Endothelial cell of umbilical vein (primary cell): ENCODE results near the gene ATP8A1. TPM values are rescaled to one million over a fixed set of nuclear protein-coding genes. Genes with fewer than 3 reads are reported as not detected.

ENCODE experiments used
- BruUV-seq: library from RNA; stranded (reverse); fragments of 400-500 nt; replicated peaks from 2 replicates; lab custom pipeline; 2021; lab: Mats Ljungman, UMichigan
- CTCF ChIA-PET: fragments of 300-600, 350-600 bp; sonication (Branson Sonifier 250); formaldehyde crosslinking; loops from one replicate; lab custom pipeline; 2021; ENCODE audit warnings: antibody characterized with exemption, inconsistent platforms; lab: Charles Lee
- POLR2A ChIA-PET: fragments of 300-600, 350-600 bp; sonication (Branson Sonifier 250); formaldehyde crosslinking; loops from one replicate; lab custom pipeline; 2021; ENCODE audit warnings: antibody characterized with exemption, inconsistent platforms; lab: Charles Lee
- DNase-seq: peaks from one replicate; pipeline ENCODE4 v3.0.0-alpha.2; 2011; ENCODE audit warnings: low read depth, low spot score
- FAIRE-seq: peaks from 2 replicates; lab custom pipeline; 2011; peaks lifted over from hg19 to GRCh38; lab: Jason Lieb, UNC
- H2AFZ ChIP-seq: 2 replicates; pipeline ENCODE4 v1.6.0; 2012; ENCODE audit warnings: low read depth, low read length, control low read depth, inconsistent platforms
- H3K27ac ChIP-seq: 2 replicates; pipeline ENCODE4 v1.5.1; 2011; ENCODE audit warnings: low read depth, mild to moderate bottlenecking, control low read depth, low read length, moderate library complexity; ENCODE audit not compliant: insufficient read depth
- H3K27me3 ChIP-seq, 2 experiments: 2 replicates each; pipeline versions ENCODE4 v1.6.0 to v1.6.1; 2011; ENCODE audit warnings: low read length in 2 of 2, mixed read lengths in 1 of 2; ENCODE audit not compliant: control insufficient read depth in 2 of 2, insufficient read depth in 2 of 2
- H3K36me3 ChIP-seq, 2 experiments: 2 replicates in 1 of 2; 3 replicates in 1 of 2; pipeline ENCODE4 v1.5.1; 2011; ENCODE audit warnings: low read length in 2 of 2, mild to moderate bottlenecking in 1 of 2, moderate library complexity in 1 of 2; ENCODE audit not compliant: control insufficient read depth in 2 of 2, insufficient read depth in 2 of 2; ENCODE audit errors: extremely low read depth in 1 of 2
- H3K4me1 ChIP-seq: 3 replicates; pipeline ENCODE4 v1.5.1; 2011; ENCODE audit warnings: mild to moderate bottlenecking, low read length; ENCODE audit not compliant: control insufficient read depth, insufficient read depth; ENCODE audit errors: extremely low read depth
- H3K4me2 ChIP-seq: 2 replicates; pipeline ENCODE4 v1.6.1; 2011; ENCODE audit warnings: low read length, control low read depth, mixed read lengths; ENCODE audit not compliant: insufficient read depth
- H3K4me3 ChIP-seq, 3 experiments: fragments of 200-600 bp in 1 of 3; sonication (generic), shearing (Covaris generic) in 1 of 3; replicated peaks in 1 of 3; 2 replicates each; pipeline ENCODE4 v1.5.1; 2011 to 2016; ENCODE audit warnings: control low read depth in 3 of 3, low read length in 3 of 3, mild to moderate bottlenecking in 2 of 3, inconsistent platforms in 1 of 3, low read depth in 1 of 3, moderate library complexity in 1 of 3; ENCODE audit not compliant: insufficient read depth in 1 of 3
- H3K79me2 ChIP-seq: 2 replicates; pipeline ENCODE4 v1.6.0; 2012; ENCODE audit warnings: low read length, inconsistent platforms; ENCODE audit not compliant: control insufficient read depth, insufficient read depth
- H3K9ac ChIP-seq: replicated peaks from 2 replicates; pipeline ENCODE3; 2011; ENCODE audit warnings: low read length, control low read depth; ENCODE audit not compliant: insufficient read depth; ENCODE audit errors: extremely low read depth
- H3K9me1 ChIP-seq: replicated peaks from 3 replicates; pipeline ENCODE4 v1.6.0; 2011; ENCODE audit warnings: mild to moderate bottlenecking, low read length; ENCODE audit not compliant: control insufficient read depth, insufficient read depth; ENCODE audit errors: extremely low read depth
- H3K9me3 ChIP-seq: replicated peaks from 2 replicates; pipeline ENCODE4 v1.5.1; 2012; ENCODE audit warnings: low read length, inconsistent platforms; ENCODE audit not compliant: control insufficient read depth, insufficient read depth
- H4K20me1 ChIP-seq: replicated peaks from 2 replicates; pipeline ENCODE3; 2011; ENCODE audit warnings: mild to moderate bottlenecking, low read length; ENCODE audit not compliant: control insufficient read depth, insufficient read depth; ENCODE audit errors: extremely low read depth
- EZH2 ChIP-seq: IDR thresholded peaks from 2 replicates; pipeline ENCODE4 v1.6.1; 2012; ENCODE audit warnings: borderline replicate concordance, low read depth, mild to moderate bottlenecking, moderate library complexity, low read length, inconsistent platforms; ENCODE audit not compliant: severe bottlenecking
- FOS ChIP-seq: IDR thresholded peaks from 2 replicates; pipeline ENCODE4 v1.6.1; 2011; ENCODE audit warnings: mild to moderate bottlenecking, low read length, moderate library complexity, borderline replicate concordance; ENCODE audit not compliant: insufficient read depth
- GATA2 ChIP-seq: IDR thresholded peaks from 2 replicates; pipeline ENCODE4 v1.7.0; 2011; ENCODE audit warnings: low read depth, mild to moderate bottlenecking, moderate library complexity, mixed read lengths, low read length; ENCODE audit not compliant: insufficient read length, insufficient read depth
- JUN ChIP-seq: IDR thresholded peaks from 2 replicates; pipeline ENCODE4 v1.6.1; 2011; ENCODE audit warnings: borderline replicate concordance, low read depth; ENCODE audit not compliant: insufficient read length, insufficient read depth
- MYC ChIP-seq: IDR thresholded peaks from one replicate; pipeline ENCODE4 v1.6.1; 2011; ENCODE audit warnings: mild to moderate bottlenecking, low read depth, low read length
- POLR2A ChIP-seq: IDR thresholded peaks from 2 replicates; pipeline ENCODE4 v1.6.1; 2012; ENCODE audit warnings: low read depth, mild to moderate bottlenecking, control low read depth, low read length
- POLR2AphosphoS5 ChIP-seq: IDR thresholded peaks from 2 replicates; pipeline ENCODE4 v1.6.1; 2012; ENCODE audit warnings: low read depth, mild to moderate bottlenecking, control low read depth, low read length, moderate library complexity; ENCODE audit not compliant: insufficient read depth
- dilution Hi-C: fragments of 300-500 bp; cut with MboI; formaldehyde crosslinking; loops from one replicate; pipeline ENCODE4 v1.15.0; 2019; ENCODE audit warnings: low sequenced_read_pairs; ENCODE audit not compliant: extremely low pct_ligation_motif_present
- intact Hi-C: fragments of 100-400 bp; cut with micrococcal nuclease; formaldehyde crosslinking; loops from one replicate; pipeline ENCODE4 v1.10.0; 2022
- polyA plus RNA-seq, 4 experiments: library from polyadenylated mRNA; depleted of rRNA in 3 of 4; stranded (reverse) in 3 of 4; unstranded in 1 of 4; fragments of >200 nt; gene quantifications; 2 replicates each; pipeline versions ENCODE4 v1.2.1 to v1.2.3, GENCODE V29; 2011 to 2012; ENCODE audit warnings: missing spikeins in 1 of 4
- total RNA-seq: library from RNA; stranded (reverse); gene quantifications from 2 replicates; pipeline ENCODE4 v1.2.3, GENCODE V29; 2021
- TF ChIP-seq, protein P1 (sequence below): IDR thresholded peaks from 2 replicates; pipeline ENCODE4 v1.6.1; 2011; ENCODE audit not compliant: insufficient read depth, insufficient read length
- TF ChIP-seq, protein P2 (sequence below), 2 donors: IDR thresholded peaks; 1 replicate in 1 of 2; 2 replicates in 1 of 2; pipeline ENCODE4 v1.5.1; 2011; ENCODE audit warnings: low read length in 2 of 2, mild to moderate bottlenecking in 2 of 2, moderate library complexity in 2 of 2, control low read depth in 1 of 2, inconsistent platforms in 1 of 2, low read depth in 1 of 2; ENCODE audit not compliant: insufficient read depth in 1 of 2; ENCODE audit errors: extremely low read depth in 1 of 2

The ATP8A1 gene
- total and polyA plus RNA-seq, 2 donors (not counting 3 experiments of a cell fraction or from before 2014, with no cell fraction given) = 0.97 to 11.5 TPM

DNA sequence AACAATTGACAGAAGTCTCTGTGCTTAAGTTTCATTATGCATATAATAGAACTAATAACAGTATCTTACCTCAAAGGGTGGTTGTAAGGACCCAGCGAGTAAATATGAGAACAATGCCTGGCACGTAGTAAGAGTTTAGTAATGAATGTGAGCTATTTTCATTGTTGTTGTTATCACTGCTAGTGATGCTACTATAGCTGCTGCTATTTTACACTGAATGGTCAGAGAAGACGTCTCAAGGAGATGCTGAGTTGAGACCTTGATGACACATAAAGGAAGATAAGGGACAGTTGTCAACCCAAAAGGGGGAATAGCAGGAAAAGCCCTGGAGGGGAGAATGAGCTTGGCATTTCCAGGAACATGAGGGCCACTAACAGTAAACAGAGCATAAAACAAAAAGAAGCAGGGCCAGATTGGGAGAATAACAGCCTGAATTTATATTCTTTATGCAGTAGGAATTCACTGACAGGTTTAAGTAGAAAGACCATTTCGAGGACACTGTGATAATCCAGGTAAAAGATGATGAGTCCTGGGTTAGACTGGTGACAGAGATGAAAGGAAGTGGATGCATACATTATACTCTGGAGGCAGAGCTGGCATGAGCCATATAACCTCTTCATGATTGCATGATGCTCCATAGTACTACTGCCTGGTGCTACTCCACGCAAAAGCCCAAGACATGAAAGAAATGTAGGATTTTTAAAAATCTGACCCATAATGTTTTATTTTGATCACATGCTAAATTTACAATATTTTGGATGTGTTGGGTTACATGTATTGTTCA is 23.1 kb downstream of the ATP8A1 start:
- Histone ChIP-seq H3K27me3 (peaks cover 2 to 9% of the 10 kb centered on the region in 2 experiments), H3K9ac (no peak overlapping the region), H3K9me1 (no peaks in the 10 kb centered on the region), H3K4me2 (no peak overlapping the region), H3K27ac (no peak overlapping the region), H3K79me2 (no peaks in the 10 kb centered on the region), H3K4me1 (no peaks in the 10 kb centered on the region), H2AFZ (no peak overlapping the region), H4K20me1 (no peaks in the 10 kb centered on the region), H3K9me3 (no peaks in the 10 kb centered on the region), H3K4me3 (no peak overlapping the region), H3K36me3 (no peaks in the 10 kb centered on the region)
- intact Hi-C loops = no loop called here
- no peak for DNase-seq
- dilution Hi-C loops = no loop called here
- ChIA-PET POLR2A (no interaction called here), CTCF (no interaction called here)
- no peak for FAIRE-seq
- BruUV-seq = no TSS peak
- TF ChIP-seq POLR2AphosphoS5 = no peak
- no peak for TF ChIP-seq JUN
- TF ChIP-seq, protein P1, sequence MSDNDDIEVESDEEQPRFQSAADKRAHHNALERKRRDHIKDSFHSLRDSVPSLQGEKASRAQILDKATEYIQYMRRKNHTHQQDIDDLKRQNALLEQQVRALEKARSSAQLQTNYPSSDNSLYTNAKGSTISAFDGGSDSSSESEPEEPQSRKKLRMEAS = no peak
- TF ChIP-seq GATA2 = no peak
- TF ChIP-seq, protein P2, sequence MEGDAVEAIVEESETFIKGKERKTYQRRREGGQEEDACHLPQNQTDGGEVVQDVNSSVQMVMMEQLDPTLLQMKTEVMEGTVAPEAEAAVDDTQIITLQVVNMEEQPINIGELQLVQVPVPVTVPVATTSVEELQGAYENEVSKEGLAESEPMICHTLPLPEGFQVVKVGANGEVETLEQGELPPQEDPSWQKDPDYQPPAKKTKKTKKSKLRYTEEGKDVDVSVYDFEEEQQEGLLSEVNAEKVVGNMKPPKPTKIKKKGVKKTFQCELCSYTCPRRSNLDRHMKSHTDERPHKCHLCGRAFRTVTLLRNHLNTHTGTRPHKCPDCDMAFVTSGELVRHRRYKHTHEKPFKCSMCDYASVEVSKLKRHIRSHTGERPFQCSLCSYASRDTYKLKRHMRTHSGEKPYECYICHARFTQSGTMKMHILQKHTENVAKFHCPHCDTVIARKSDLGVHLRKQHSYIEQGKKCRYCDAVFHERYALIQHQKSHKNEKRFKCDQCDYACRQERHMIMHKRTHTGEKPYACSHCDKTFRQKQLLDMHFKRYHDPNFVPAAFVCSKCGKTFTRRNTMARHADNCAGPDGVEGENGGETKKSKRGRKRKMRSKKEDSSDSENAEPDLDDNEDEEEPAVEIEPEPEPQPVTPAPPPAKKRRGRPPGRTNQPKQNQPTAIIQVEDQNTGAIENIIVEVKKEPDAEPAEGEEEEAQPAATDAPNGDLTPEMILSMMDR (IDR thresholded peaks at IDR 0.05; ENCODE audit: extremely low read depth in 1 of 2, insufficient read depth in 1 of 2, low read depth in 1 of 2, low read length in 2 of 2) = no peak
- TF ChIP-seq MYC = no peak
- no peak for TF ChIP-seq FOS
- no peak for TF ChIP-seq POLR2A
- TF ChIP-seq EZH2 = no peak
